A673 (cell line): ENCODE measurements around the gene ISYNA1. TPM values are rescaled to one million over a fixed set of nuclear protein-coding genes. Genes with fewer than 3 reads are reported as not detected.
A peak's percentile ranks its signal among the peaks of the same experiment; 100 is the strongest.

Source experiments
- BruUV-seq: library from RNA; stranded (reverse); fragments of 400-500 nt; replicated peaks from 2 replicates; lab custom pipeline; 2021; lab: Mats Ljungman, UMichigan
- CTCF ChIA-PET: fragments of 300-600 bp; sonication (Branson Sonifier 250); formaldehyde crosslinking; loops from one replicate; lab custom pipeline; 2022; ENCODE audit warnings: antibody characterized with exemption; lab: Charles Lee
- POLR2A ChIA-PET: fragments of 300-600 bp; sonication (Branson Sonifier 250); formaldehyde crosslinking; loops from one replicate; lab custom pipeline; 2022; ENCODE audit warnings: antibody characterized with exemption; ENCODE audit not compliant: low non-redundant PET; lab: Charles Lee
- DNase-seq: peaks from one replicate; pipeline ENCODE4 v3.0.0-alpha.2; 2015; ENCODE audit warnings: low spot score
- H3K27ac ChIP-seq: fragments of 200-600 bp; sonication (generic); 2 replicates; pipeline ENCODE4 v1.5.1; 2016; ENCODE audit warnings: mixed run types, low read depth, mild to moderate bottlenecking, mixed read lengths, antibody characterized with exemption, low read length; ENCODE audit not compliant: poor library complexity, severe bottlenecking
- H3K27me3 ChIP-seq: fragments of 200-600 bp; sonication (generic); replicated peaks from 2 replicates; pipeline ENCODE4 v1.6.1; 2017; ENCODE audit warnings: mixed run types, low read depth, mild to moderate bottlenecking, mixed read lengths, antibody characterized with exemption, low read length; ENCODE audit not compliant: insufficient read depth, poor library complexity
- H3K36me3 ChIP-seq: fragments of 200-600 bp; sonication (generic); 2 replicates; pipeline ENCODE4 v1.6.1; 2016; ENCODE audit warnings: mixed run types, mild to moderate bottlenecking, mixed read lengths, antibody characterized with exemption, low read length; ENCODE audit not compliant: insufficient read depth, poor library complexity, severe bottlenecking
- H3K4me1 ChIP-seq: fragments of 200-600 bp; sonication (generic); 2 replicates; pipeline ENCODE4 v1.6.1; 2017; ENCODE audit warnings: mixed run types, mild to moderate bottlenecking, mixed read lengths, antibody characterized with exemption, low read length; ENCODE audit not compliant: insufficient read depth, poor library complexity, severe bottlenecking
- H3K4me3 ChIP-seq: fragments of 200-600 bp; sonication (generic); 2 replicates; pipeline ENCODE4 v1.5.1; 2016; ENCODE audit warnings: low read depth, mixed run types, mild to moderate bottlenecking, mixed read lengths, low read length; ENCODE audit not compliant: poor library complexity, severe bottlenecking
- H3K9me3 ChIP-seq: fragments of 200-600 bp; sonication (generic); 2 replicates; pipeline ENCODE4 v1.6.1; 2016; ENCODE audit warnings: mixed run types, low read depth, mild to moderate bottlenecking, mixed read lengths, antibody characterized with exemption, low read length; ENCODE audit not compliant: poor library complexity, severe bottlenecking
- EZH2 ChIP-seq: fragments of 200-600 bp; sonication (generic); IDR thresholded peaks from 2 replicates; pipeline ENCODE4 v1.6.1; 2017; ENCODE audit warnings: borderline replicate concordance, low read depth, mild to moderate bottlenecking, mixed read lengths, antibody characterized with exemption, low read length; ENCODE audit not compliant: poor library complexity, severe bottlenecking
- intact Hi-C: fragments of 100-400 bp; cut with micrococcal nuclease; formaldehyde crosslinking; loops from one replicate; pipeline ENCODE4 v1.10.0; 2022; ENCODE audit not compliant: unreplicated experiment
- total RNA-seq: library from RNA; stranded (reverse); gene quantifications from 2 replicates; pipeline ENCODE4 v1.2.3, GENCODE V29; 2021
- TF ChIP-seq, protein P1 (sequence below): fragments of 300-800, 200-600 bp; sonication (generic); conservative IDR thresholded peaks from 2 replicates; pipeline ENCODE4 v1.5.1; 2017; ENCODE audit warnings: low read depth, mild to moderate bottlenecking, antibody characterized with exemption, low read length, moderate library complexity, mixed read lengths

Gene ISYNA1
- total RNA-seq, 1 experiment from 2014 or later, result 153 TPM

- CTCF ChIA-PET, result no interaction called here
- DNase-seq, result no peak
- Histone ChIP-seq H3K4me3 (no peak overlapping the region), H3K9me3 (no peaks in the 10 kb centered on the region), H3K27ac (peak overlapping the region; percentile 16), H3K27me3 (no peaks in the 10 kb centered on the region), H3K4me1 (peaks cover 32% of the 10 kb centered on the region), H3K36me3 (no peaks in the 10 kb centered on the region)
- no peak for TF ChIP-seq EZH2
- TF ChIP-seq, protein P1, sequence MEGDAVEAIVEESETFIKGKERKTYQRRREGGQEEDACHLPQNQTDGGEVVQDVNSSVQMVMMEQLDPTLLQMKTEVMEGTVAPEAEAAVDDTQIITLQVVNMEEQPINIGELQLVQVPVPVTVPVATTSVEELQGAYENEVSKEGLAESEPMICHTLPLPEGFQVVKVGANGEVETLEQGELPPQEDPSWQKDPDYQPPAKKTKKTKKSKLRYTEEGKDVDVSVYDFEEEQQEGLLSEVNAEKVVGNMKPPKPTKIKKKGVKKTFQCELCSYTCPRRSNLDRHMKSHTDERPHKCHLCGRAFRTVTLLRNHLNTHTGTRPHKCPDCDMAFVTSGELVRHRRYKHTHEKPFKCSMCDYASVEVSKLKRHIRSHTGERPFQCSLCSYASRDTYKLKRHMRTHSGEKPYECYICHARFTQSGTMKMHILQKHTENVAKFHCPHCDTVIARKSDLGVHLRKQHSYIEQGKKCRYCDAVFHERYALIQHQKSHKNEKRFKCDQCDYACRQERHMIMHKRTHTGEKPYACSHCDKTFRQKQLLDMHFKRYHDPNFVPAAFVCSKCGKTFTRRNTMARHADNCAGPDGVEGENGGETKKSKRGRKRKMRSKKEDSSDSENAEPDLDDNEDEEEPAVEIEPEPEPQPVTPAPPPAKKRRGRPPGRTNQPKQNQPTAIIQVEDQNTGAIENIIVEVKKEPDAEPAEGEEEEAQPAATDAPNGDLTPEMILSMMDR, result no peak
- BruUV-seq, result no TSS peak
- POLR2A ChIA-PET, result no interaction called here
- intact Hi-C loops, result no loop called here
These were observed 45.4 kb upstream of the ISYNA1 start for GRCh38 chr19:18483119-18483890.

DNA sequence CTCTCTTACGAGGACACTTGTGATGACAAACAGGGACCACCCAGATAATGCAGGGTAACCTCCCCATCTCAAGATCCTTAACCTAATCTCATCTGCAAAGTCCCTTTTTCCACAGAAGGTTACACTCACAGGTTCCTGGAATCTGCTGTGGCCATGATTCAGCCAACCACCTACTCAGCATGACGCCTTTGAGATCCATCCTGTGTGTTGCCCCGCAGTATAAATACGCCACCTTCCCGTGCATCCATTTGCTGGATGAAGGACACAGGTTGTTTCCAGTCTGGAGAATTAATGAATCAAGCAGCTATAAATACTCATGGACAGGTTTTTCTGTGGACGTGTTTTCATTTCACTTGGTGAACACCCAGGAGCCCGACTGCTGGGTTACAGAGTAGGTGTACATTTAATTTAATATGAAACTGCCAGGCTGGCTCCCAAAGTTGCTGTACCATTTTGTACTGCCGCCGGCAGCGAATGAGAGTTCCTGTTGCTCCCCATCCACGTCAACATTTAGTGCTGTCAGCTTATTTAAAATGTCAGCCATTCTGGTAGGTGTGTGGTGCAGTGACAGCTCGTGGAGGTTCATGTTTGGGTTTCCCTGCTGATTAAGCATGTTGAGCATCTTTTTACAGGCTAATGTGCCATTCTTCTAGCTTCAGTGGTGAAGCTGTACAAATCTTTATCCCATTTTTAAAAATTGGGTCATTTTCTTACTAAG lies 43.7 kb upstream of the ISYNA1 start:
- intact Hi-C loops, result no loop called here
- ChIA-PET CTCF (interaction anchor here (0.7 kb wide), 1 partner anchor 17 kb away, joined by 7 read pairs; no protein-coding TSS in a partner anchor), POLR2A (no interaction called here)
- H3K36me3 ChIP-seq, result no peaks in the 10 kb centered on the region
- H3K4me3 ChIP-seq, result no peak overlapping the region
- no peak for DNase-seq
- no peaks in the 10 kb centered on the region for H3K9me3 ChIP-seq
- H3K4me1 ChIP-seq, result peaks cover 39% of the 10 kb centered on the region
- BruUV-seq, result no TSS peak
- no peaks in the 10 kb centered on the region for H3K27me3 ChIP-seq
- no peak overlapping the region for H3K27ac ChIP-seq
- no peak for TF ChIP-seq EZH2
- TF ChIP-seq, protein P1, result no peak

DNA sequence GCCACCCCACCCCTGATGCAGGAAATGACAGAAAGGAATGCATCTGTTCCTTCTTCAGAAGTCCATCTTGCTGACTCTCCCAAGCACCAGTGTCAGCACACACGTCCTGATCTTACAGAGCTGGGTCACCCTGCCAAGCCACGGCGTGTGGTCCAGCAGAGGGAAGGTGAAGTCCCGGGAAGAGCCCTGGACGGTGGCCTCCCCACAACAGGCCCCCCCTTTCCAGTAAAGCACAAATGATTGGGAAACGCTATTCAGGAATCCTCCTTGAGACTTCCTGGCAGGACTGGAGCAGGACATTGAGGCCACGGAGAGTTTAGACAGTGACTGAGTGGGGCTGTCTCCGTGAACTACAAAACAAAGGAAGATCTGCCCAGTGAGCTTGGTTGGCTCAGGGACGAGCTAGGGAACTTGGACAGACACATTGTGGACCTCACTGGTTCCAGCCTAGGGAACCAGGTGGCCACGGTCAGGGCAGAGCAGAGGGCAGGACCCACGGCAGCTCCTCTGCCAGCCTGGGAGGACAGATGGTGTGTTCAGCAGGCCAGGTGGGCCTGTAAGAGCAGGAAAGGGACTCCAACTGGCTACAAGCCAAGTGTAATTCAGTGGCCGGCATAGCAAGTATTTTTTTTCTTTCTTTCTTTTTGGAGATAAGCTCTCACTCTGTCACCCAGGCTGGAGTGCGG lies 42.2 kb upstream of the ISYNA1 start:
- H3K9me3 ChIP-seq, result no peaks in the 10 kb centered on the region
- peak overlapping the region; percentile 53 for H3K27ac ChIP-seq
- H3K27me3 ChIP-seq, result no peaks in the 10 kb centered on the region
- intact Hi-C loops, result no loop called here
- peaks cover 32% of the 10 kb centered on the region for H3K4me1 ChIP-seq
- no peak for DNase-seq
- TF ChIP-seq, protein P1, result no peak
- TF ChIP-seq EZH2, result no peak
- no peaks in the 10 kb centered on the region for H3K36me3 ChIP-seq
- CTCF ChIA-PET, result no interaction called here
- POLR2A ChIA-PET, result no interaction called here
- no peak overlapping the region for H3K4me3 ChIP-seq
- BruUV-seq, result no TSS peak
